Measurements from ENCODE around the gene RNF11. TPM values are rescaled to one million over a fixed set of nuclear protein-coding genes. Genes with fewer than 3 reads are reported as not detected.

Gene RNF11
- total and polyA plus RNA-seq, 11 donors = 42.4 to 143 (median 107) TPM

GRCh38 chr1:51234721-51235425, 1.2 kb upstream of the RNF11 start:
- no peak for TF ChIP-seq CTCF (IDR thresholded peaks at IDR 0.05)
- no peak for TF ChIP-seq POLR2A (IDR thresholded peaks at IDR 0.05)
- peak; percentile 40 to 75 (median 61) for DNase-seq
- Histone ChIP-seq H3K27ac (peak overlapping the region; percentile 90 to 98 (median 96)), H3K4me1 (peaks cover 0 to 34% (median 31%) of the 10 kb centered on the region in 12 donors), H3K36me3 (no peaks in the 10 kb centered on the region), H3K4me3 (peak overlapping the region in 7 of 12 donors; percentile 79 to 97 (median 93)), H3K9me3 (no peaks in the 10 kb centered on the region), H3K27me3 (no peaks in the 10 kb centered on the region)
- WGBS, 4 donors = 68 to 81% (median 73%) methylated on average over 8 of the region's 8 CpGs
- peak in 1 of 4 donors; percentile 18 for ATAC-seq
- intact Hi-C loops (cut with DNase I) = loop anchor here in 6 of 10 donors (5.0 to 10.0 kb wide), 5 partner anchors 60 to 280 kb away; partner anchors contain the start of genes CDKN2C (in 1 of the 6) and EPS15 (in 1 of the 6)

GRCh38 chr1:51236531-51237350, 668 bp downstream of the RNF11 start:
- Histone ChIP-seq H3K4me3 (peak overlapping the region; percentile 76 to 99 (median 94)), H3K27me3 (no peaks in the 10 kb centered on the region), H3K27ac (peak overlapping the region; percentile 90 to 98 (median 96)), H3K9me3 (no peaks in the 10 kb centered on the region), H3K36me3 (no peaks in the 10 kb centered on the region), H3K4me1 (peaks cover 0 to 52% (median 48%) of the 10 kb centered on the region in 12 donors)
- peak; percentile 42 to 73 (median 47) for DNase-seq
- TF ChIP-seq CTCF (IDR thresholded peaks at IDR 0.05) (no peak), POLR2A (IDR thresholded peaks at IDR 0.05) (no peak)
- WGBS, 4 donors = 0 to 1% (median 1%) methylated on average over 29 to 54 of the region's 54 CpGs
- peak in 3 of 4 donors; percentile 48 to 61 (median 60) for ATAC-seq
- intact Hi-C loops (cut with DNase I) = loop anchor here in 6 of 10 donors (1.0 to 10.0 kb wide), 7 partner anchors 58 to 278 kb away; partner anchors contain the start of genes CDKN2C (in 1 of the 6) and EPS15 (in 1 of the 6)

GRCh38 chr1:51237351-51238033, 1.4 kb downstream of the RNF11 start:
- intact Hi-C loops (cut with DNase I) = loop anchor here in 6 of 10 donors (1.0 to 10.0 kb wide), 7 partner anchors 57 to 277 kb away; partner anchors contain the start of genes CDKN2C (in 1 of the 6) and EPS15 (in 1 of the 6)
- DNase-seq = no peak
- WGBS, 4 donors = 3 to 4% (median 3%) methylated on average over 9 of the region's 9 CpGs
- H3K4me1 ChIP-seq = peaks cover 0 to 59% (median 50%) of the 10 kb centered on the region in 12 donors
- peak overlapping the region; percentile 76 to 99 (median 94) for H3K4me3 ChIP-seq
- no peaks in the 10 kb centered on the region for H3K27me3 ChIP-seq
- H3K9me3 ChIP-seq = no peaks in the 10 kb centered on the region
- no peak for ATAC-seq
- no peaks in the 10 kb centered on the region for H3K36me3 ChIP-seq
- TF ChIP-seq POLR2A (IDR thresholded peaks at IDR 0.05) = no peak
- TF ChIP-seq CTCF (IDR thresholded peaks at IDR 0.05) = no peak
- H3K27ac ChIP-seq = peak overlapping the region; percentile 90 to 98 (median 96)

Measured in heart left ventricle (tissue), 16 donors.